ENCODE data around the gene ATP9A. TPM values are rescaled to one million over a fixed set of nuclear protein-coding genes. Genes with fewer than 3 reads are reported as not detected.

ATP9A gene
- polyA plus RNA-seq, 1 experiment: 35.3 TPM

- Histone ChIP-seq H3K9me3 (ENCODE audit: control insufficient read depth, insufficient read depth, low read length) (no peaks in the 10 kb centered on the region), H3K27ac (ENCODE audit: low read depth, low read length) (no peak overlapping the region), H3K4me3 (ENCODE audit: low read depth, low read length) (no peak overlapping the region), H3K27me3 (ENCODE audit: control insufficient read depth, insufficient read depth, low read length) (no peaks in the 10 kb centered on the region)
- CTCF ChIA-PET: no interaction called here
- DNase-seq (ENCODE audit: low read depth, low spot score): no peak
- TF ChIP-seq, protein P1, sequence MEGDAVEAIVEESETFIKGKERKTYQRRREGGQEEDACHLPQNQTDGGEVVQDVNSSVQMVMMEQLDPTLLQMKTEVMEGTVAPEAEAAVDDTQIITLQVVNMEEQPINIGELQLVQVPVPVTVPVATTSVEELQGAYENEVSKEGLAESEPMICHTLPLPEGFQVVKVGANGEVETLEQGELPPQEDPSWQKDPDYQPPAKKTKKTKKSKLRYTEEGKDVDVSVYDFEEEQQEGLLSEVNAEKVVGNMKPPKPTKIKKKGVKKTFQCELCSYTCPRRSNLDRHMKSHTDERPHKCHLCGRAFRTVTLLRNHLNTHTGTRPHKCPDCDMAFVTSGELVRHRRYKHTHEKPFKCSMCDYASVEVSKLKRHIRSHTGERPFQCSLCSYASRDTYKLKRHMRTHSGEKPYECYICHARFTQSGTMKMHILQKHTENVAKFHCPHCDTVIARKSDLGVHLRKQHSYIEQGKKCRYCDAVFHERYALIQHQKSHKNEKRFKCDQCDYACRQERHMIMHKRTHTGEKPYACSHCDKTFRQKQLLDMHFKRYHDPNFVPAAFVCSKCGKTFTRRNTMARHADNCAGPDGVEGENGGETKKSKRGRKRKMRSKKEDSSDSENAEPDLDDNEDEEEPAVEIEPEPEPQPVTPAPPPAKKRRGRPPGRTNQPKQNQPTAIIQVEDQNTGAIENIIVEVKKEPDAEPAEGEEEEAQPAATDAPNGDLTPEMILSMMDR (IDR thresholded peaks at IDR 0.05; ENCODE audit: low read depth, low read length): no peak
- POLR2A ChIA-PET: no interaction called here
Measured at GRCh38 chr20:51668947-51669346, 99.2 kb downstream of the ATP9A start.

DNA sequence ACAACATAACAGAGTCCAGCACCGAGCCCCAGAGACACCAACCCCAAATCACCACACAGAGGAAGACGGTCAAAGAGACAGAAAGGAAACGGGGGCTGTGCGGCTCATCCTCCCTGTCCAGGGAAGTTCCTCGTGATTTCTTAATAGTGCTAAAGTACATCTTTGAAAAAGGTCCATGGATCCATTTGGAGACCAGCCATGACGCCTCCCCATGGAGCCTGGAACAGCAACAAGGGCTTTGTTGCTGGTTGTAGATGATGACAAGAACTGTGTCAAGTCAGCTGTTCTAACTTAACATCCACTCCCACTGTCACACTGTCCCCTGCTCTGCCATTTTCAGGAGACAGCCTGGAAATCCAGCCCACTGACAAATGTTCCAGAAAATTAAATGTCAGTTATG, 99.7 kb downstream of the ATP9A start:
- Histone ChIP-seq H3K9me3 (ENCODE audit: control insufficient read depth, insufficient read depth, low read length) (no peaks in the 10 kb centered on the region), H3K4me3 (ENCODE audit: low read depth, low read length) (no peak overlapping the region), H3K27me3 (ENCODE audit: control insufficient read depth, insufficient read depth, low read length) (no peaks in the 10 kb centered on the region), H3K27ac (ENCODE audit: low read depth, low read length) (no peak overlapping the region)
- TF ChIP-seq, protein P1 (IDR thresholded peaks at IDR 0.05; ENCODE audit: low read depth, low read length): no peak
- POLR2A ChIA-PET: no interaction called here
- CTCF ChIA-PET: interaction anchor here (1.3 kb wide), 1 partner anchor 32 kb away, joined by 4 read pairs; no protein-coding TSS in a partner anchor
- no peak for DNase-seq (ENCODE audit: low read depth, low spot score)

DNA sequence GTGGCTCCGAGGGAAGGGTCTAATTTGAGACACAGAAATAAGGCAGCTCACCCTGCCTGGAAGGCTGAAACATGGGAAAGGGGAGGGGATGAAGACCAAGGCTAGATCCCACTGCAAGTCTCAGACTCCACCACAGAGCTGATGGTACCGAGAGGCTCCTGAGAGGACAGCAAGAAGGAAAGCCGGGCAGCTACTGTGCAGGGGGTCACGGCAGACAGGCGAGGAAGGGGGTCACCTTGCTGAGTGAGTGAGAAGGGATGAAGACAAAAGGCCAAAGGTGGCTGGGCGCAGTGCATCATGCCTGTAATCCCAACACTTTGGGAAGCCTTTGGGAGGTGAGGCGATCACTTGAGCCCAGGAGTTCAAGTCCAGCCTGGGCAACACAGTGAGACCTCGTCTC, 100.7 kb downstream of the ATP9A start:
- CTCF ChIA-PET: interaction anchor here (1.3 kb wide), 2 partner anchors 33 to 415 kb away, joined by 4 read pairs; no protein-coding TSS in a partner anchor
- POLR2A ChIA-PET: no interaction called here
- Histone ChIP-seq H3K9me3 (ENCODE audit: control insufficient read depth, insufficient read depth, low read length) (no peaks in the 10 kb centered on the region), H3K27me3 (ENCODE audit: control insufficient read depth, insufficient read depth, low read length) (no peaks in the 10 kb centered on the region), H3K27ac (ENCODE audit: low read depth, low read length) (no peak overlapping the region), H3K4me3 (ENCODE audit: low read depth, low read length) (no peak overlapping the region)
- DNase-seq (ENCODE audit: low read depth, low spot score): no peak
- TF ChIP-seq, protein P1 (IDR thresholded peaks at IDR 0.05; ENCODE audit: low read depth, low read length): no peak

- Histone ChIP-seq H3K27me3 (ENCODE audit: control insufficient read depth, insufficient read depth, low read length) (no peaks in the 10 kb centered on the region), H3K27ac (ENCODE audit: low read depth, low read length) (no peak overlapping the region), H3K9me3 (ENCODE audit: control insufficient read depth, insufficient read depth, low read length) (no peaks in the 10 kb centered on the region), H3K4me3 (ENCODE audit: low read depth, low read length) (no peak overlapping the region)
- TF ChIP-seq, protein P1 (IDR thresholded peaks at IDR 0.05; ENCODE audit: low read depth, low read length): no peak
- DNase-seq (ENCODE audit: low read depth, low spot score): no peak
- CTCF ChIA-PET: interaction anchor here (1.3 kb wide), 1 partner anchor 416 kb away, joined by 4 read pairs; no protein-coding TSS in a partner anchor
- POLR2A ChIA-PET: no interaction called here
Measured at GRCh38 chr20:51667002-51667408, 101.2 kb downstream of the ATP9A start.

DNA sequence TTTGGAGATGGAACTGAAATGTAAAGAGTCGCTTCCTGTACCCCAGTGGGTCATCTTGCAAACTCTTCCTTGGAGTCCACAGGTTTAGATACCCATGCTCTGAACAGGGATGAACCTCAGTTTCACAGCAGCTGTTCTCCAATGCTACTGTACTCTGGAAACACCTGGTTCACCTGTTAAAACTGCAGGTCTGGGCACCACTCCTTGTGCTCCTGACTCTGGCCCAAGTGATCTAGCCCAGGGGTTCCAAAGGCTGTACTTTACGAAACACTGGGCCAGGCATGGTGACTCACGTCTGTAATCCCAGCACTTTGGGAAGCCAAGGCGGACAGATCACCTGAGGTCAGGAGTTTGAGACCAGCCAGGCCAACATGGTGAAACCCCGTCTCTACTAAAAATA, 102.1 kb downstream of the ATP9A start:
- no peak overlapping the region for H3K27ac ChIP-seq (ENCODE audit: low read depth, low read length)
- TF ChIP-seq, protein P1 (IDR thresholded peaks at IDR 0.05; ENCODE audit: low read depth, low read length): no peak
- H3K27me3 ChIP-seq (ENCODE audit: control insufficient read depth, insufficient read depth, low read length): no peaks in the 10 kb centered on the region
- ChIA-PET CTCF (interaction anchor here (1.3 kb wide), 1 partner anchor 417 kb away, joined by 4 read pairs; no protein-coding TSS in a partner anchor), POLR2A (no interaction called here)
- no peak overlapping the region for H3K4me3 ChIP-seq (ENCODE audit: low read depth, low read length)
- no peaks in the 10 kb centered on the region for H3K9me3 ChIP-seq (ENCODE audit: control insufficient read depth, insufficient read depth, low read length)
- no peak for DNase-seq (ENCODE audit: low read depth, low spot score)

All from AG04450 (cell line).